Epithelial cell of esophagus (primary cell): Measurements from ENCODE around the gene ZRSR2.
A peak's percentile ranks its signal among the peaks of the same experiment; 100 is the strongest.

Experiments used
- DNase-seq: peaks from one replicate; pipeline ENCODE4 v3.0.0; 2010; ENCODE audit warnings: low read depth
- H3K4me3 ChIP-seq: 2 replicates; pipeline ENCODE4 v1.5.1; 2011; ENCODE audit warnings: mild to moderate bottlenecking, low read length, control low read depth
- TF ChIP-seq, protein P1 (sequence below): IDR thresholded peaks from 2 replicates; pipeline ENCODE4 v1.5.1; 2011; ENCODE audit warnings: low read depth, mild to moderate bottlenecking, low read length, control low read depth, inconsistent platforms; ENCODE audit not compliant: insufficient read depth; ENCODE audit errors: missing control alignments

The ZRSR2 gene

DNA sequence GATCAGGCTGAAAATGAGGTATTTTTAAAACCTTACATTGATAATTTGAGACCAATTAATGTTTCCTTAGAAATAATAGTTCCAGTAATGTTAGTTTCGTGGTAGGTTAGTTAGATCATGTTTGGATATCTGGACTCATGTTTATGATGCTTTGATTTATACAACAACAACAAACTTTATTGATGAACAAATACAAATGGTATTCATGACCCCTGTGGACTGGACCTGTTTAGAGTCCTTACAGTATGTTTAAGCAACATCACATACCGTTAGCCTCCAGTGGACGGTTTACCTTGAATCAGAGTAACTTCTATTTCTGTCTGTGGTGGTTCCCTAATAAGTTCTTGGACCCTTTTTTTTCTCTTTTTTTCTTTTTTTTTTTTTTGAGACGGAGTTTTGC is 18.0 kb downstream of the ZRSR2 start:
- TF ChIP-seq, protein P1, sequence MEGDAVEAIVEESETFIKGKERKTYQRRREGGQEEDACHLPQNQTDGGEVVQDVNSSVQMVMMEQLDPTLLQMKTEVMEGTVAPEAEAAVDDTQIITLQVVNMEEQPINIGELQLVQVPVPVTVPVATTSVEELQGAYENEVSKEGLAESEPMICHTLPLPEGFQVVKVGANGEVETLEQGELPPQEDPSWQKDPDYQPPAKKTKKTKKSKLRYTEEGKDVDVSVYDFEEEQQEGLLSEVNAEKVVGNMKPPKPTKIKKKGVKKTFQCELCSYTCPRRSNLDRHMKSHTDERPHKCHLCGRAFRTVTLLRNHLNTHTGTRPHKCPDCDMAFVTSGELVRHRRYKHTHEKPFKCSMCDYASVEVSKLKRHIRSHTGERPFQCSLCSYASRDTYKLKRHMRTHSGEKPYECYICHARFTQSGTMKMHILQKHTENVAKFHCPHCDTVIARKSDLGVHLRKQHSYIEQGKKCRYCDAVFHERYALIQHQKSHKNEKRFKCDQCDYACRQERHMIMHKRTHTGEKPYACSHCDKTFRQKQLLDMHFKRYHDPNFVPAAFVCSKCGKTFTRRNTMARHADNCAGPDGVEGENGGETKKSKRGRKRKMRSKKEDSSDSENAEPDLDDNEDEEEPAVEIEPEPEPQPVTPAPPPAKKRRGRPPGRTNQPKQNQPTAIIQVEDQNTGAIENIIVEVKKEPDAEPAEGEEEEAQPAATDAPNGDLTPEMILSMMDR = no peak
- H3K4me3 ChIP-seq = no peak overlapping the region
- DNase-seq = no peak

GRCh38 chrX:15812192-15812938 is 22.1 kb downstream of the ZRSR2 start:
- TF ChIP-seq, protein P1 = no peak
- H3K4me3 ChIP-seq = no peak overlapping the region
- DNase-seq = no peak

- TF ChIP-seq, protein P1 = no peak
- H3K4me3 ChIP-seq = no peak overlapping the region
- DNase-seq = no peak
These were observed 23.1 kb downstream of the ZRSR2 start for GRCh38 chrX:15813416-15813815.

- TF ChIP-seq, protein P1 = no peak
- DNase-seq = no peak
- no peak overlapping the region for H3K4me3 ChIP-seq
These were observed 24.6 kb downstream of the ZRSR2 start for GRCh38 chrX:15814771-15815365.

GRCh38 chrX:15815779-15816437 is 25.6 kb downstream of the ZRSR2 start:
- DNase-seq = peak; percentile 25
- TF ChIP-seq, protein P1 = peak; percentile 50
- H3K4me3 ChIP-seq = no peak overlapping the region

GRCh38 chrX:15816438-15816809 is 26.1 kb downstream of the ZRSR2 start:
- no peak for DNase-seq
- H3K4me3 ChIP-seq = no peak overlapping the region
- TF ChIP-seq, protein P1 = no peak
